22Rv1 (cell line): ENCODE results near the gene CYP19A1.

Experiments
- CTCF ChIP-seq: fragments of 450-650 bp; IDR thresholded peaks from 2 replicates; pipeline ENCODE4 v1.5.1; 2017; ENCODE audit warnings: mild to moderate bottlenecking
- ZFX ChIP-seq: fragments of 450-650 bp; IDR thresholded peaks from 2 replicates; pipeline ENCODE4 v1.6.1; 2017; ENCODE audit warnings: antibody characterized with exemption, borderline replicate concordance

GRCh38 chr15:51234176-51234927 lies 104.0 kb downstream of the CYP19A1 start:
- no peak for TF ChIP-seq CTCF
- TF ChIP-seq ZFX = no peak
